Thyroid gland (tissue), 4 donors: ENCODE results near the gene PTPRG.

Experiments
- POLR2A ChIP-seq, 2 donors: fragments of 450-650 bp; IDR thresholded peaks; one replicate each; pipeline ENCODE4 v1.6.1; 2017; ENCODE audit warnings: antibody characterized with exemption in 2 of 2, mild to moderate bottlenecking in 2 of 2, moderate library complexity in 1 of 2
- TF ChIP-seq, protein P1 (sequence below), 6 experiments: fragments of 200-600 bp in 3 of 6; fragments of 450-650 bp in 3 of 6; sonication (generic) in 3 of 6; IDR thresholded peaks; one replicate each; pipeline ENCODE4 v1.5.1; 2016 to 2019; ENCODE audit warnings: antibody characterized with exemption in 6 of 6, mild to moderate bottlenecking in 2 of 6, inconsistent platforms in 1 of 6, moderate library complexity in 1 of 6

DNA sequence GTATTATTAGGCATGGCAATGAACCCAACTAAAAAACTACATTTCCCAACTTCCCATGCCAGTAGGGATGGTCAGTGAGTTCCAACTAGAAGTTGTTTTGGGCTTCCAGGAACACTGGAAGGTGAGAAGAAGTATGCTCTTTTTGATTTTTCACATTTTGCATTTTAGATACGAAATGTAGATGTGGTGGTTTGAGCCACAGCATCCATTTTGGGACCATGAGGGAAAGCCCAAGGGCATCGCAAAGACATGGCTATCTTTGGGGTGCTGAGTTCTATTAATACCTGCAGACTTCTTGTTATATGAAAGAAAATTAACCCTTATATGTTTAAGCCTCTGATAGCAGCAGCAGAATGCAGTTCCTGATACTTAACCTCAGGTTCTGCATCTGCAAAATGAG is 62.9 kb downstream of the PTPRG start:
- TF ChIP-seq, protein P1, sequence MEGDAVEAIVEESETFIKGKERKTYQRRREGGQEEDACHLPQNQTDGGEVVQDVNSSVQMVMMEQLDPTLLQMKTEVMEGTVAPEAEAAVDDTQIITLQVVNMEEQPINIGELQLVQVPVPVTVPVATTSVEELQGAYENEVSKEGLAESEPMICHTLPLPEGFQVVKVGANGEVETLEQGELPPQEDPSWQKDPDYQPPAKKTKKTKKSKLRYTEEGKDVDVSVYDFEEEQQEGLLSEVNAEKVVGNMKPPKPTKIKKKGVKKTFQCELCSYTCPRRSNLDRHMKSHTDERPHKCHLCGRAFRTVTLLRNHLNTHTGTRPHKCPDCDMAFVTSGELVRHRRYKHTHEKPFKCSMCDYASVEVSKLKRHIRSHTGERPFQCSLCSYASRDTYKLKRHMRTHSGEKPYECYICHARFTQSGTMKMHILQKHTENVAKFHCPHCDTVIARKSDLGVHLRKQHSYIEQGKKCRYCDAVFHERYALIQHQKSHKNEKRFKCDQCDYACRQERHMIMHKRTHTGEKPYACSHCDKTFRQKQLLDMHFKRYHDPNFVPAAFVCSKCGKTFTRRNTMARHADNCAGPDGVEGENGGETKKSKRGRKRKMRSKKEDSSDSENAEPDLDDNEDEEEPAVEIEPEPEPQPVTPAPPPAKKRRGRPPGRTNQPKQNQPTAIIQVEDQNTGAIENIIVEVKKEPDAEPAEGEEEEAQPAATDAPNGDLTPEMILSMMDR (IDR thresholded peaks at IDR 0.05): no peak
- TF ChIP-seq POLR2A (IDR thresholded peaks at IDR 0.05): no peak
